GM12878 (cell line): ENCODE measurements around the gene CTIF.

Source experiments
- BHLHE40 ChIP-seq, 2 experiments: fragments of 450-650 bp in 1 of 2; IDR thresholded peaks; 2 replicates each; pipeline ENCODE4 v1.6.1; 2011 to 2017; ENCODE audit warnings: low read depth in 2 of 2, borderline replicate concordance in 1 of 2, improper control_type of control experiment in 1 of 2, low read length in 1 of 2, mild to moderate bottlenecking in 1 of 2
- CEBPB ChIP-seq, 2 experiments: fragments of 150-350 bp in 1 of 2; IDR thresholded peaks; 2 replicates each; pipeline ENCODE4 v1.6.1; 2012 to 2014; ENCODE audit warnings: low read depth in 2 of 2, low read length in 2 of 2, borderline replicate concordance in 1 of 2, inconsistent platforms in 1 of 2
- CHD2 ChIP-seq: IDR thresholded peaks from 2 replicates; pipeline ENCODE4 v1.6.1; 2011; ENCODE audit warnings: low read depth, low read length, improper control_type of control experiment, borderline replicate concordance
- CREB1 ChIP-seq: IDR thresholded peaks from 2 replicates; pipeline ENCODE4 v1.6.1; 2012; ENCODE audit warnings: low read depth, mild to moderate bottlenecking, inconsistent platforms
- EZH2 ChIP-seq: IDR thresholded peaks from 2 replicates; pipeline ENCODE4 v1.6.1; 2012; ENCODE audit warnings: low read depth, mild to moderate bottlenecking, control low read depth, inconsistent platforms, low read length, borderline replicate concordance; ENCODE audit not compliant: control insufficient read depth
- POLR2A ChIP-seq: IDR thresholded peaks from 2 replicates; pipeline ENCODE4 v1.6.1; 2011; ENCODE audit warnings: low read depth, mild to moderate bottlenecking, low read length
- POLR2AphosphoS5 ChIP-seq: IDR thresholded peaks from 2 replicates; pipeline ENCODE4 v1.6.1; 2011; ENCODE audit warnings: mild to moderate bottlenecking, low read length, inconsistent platforms
- RAD21 ChIP-seq: IDR thresholded peaks from 2 replicates; pipeline ENCODE4 v1.6.1; 2011; ENCODE audit warnings: mild to moderate bottlenecking, low read depth, low read length, moderate library complexity; ENCODE audit not compliant: insufficient read depth
- ZNF24 ChIP-seq: fragments of 450-650 bp; IDR thresholded peaks from 2 replicates; pipeline ENCODE4 v1.6.1; 2017; ENCODE audit warnings: antibody characterized with exemption, mild to moderate bottlenecking

DNA sequence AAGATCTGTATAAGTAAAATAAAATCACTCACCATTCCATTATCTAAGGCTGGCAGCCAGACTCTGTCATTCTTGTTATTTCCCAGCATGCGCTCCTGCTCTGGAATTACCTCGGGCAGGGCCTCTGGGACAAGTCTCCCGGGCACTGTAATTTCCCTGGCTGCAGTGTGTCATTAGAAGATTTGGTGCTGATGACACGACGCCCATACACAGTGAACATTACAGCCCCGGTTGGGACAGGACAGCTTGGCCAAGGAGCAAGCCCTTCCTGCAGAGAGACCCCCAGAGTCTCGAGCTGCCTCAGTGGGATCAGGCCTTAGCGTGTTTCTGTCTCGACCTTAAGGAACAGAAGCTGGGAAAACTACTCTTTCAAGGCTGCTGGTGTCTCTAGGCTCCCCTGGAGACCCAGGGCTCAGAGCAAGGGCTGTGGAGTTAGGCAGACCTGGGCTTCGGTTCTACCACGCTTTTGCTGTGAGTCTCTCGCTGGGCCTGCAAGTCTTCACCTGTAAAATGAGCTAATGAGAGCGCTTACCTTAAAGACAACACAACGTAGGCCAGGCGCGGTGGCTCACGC lies 372.2 kb downstream of the CTIF start:
- TF ChIP-seq POLR2AphosphoS5 = no peak
- TF ChIP-seq EZH2 = no peak
- no peak for TF ChIP-seq POLR2A
- TF ChIP-seq CREB1 = no peak
- TF ChIP-seq BHLHE40 (IDR thresholded peaks at IDR 0.05; ENCODE audit: borderline replicate concordance in 1 of 2, low read depth in 2 of 2, low read length in 1 of 2) = no peak
- TF ChIP-seq CEBPB (IDR thresholded peaks at IDR 0.05; ENCODE audit: borderline replicate concordance in 1 of 2, low read depth in 2 of 2, low read length in 2 of 2) = no peak
- TF ChIP-seq CHD2 = no peak
- TF ChIP-seq RAD21 = no peak
- TF ChIP-seq ZNF24 = no peak
